ENCODE results near the gene ADCY9.
"Not testable (repeated sequence)": the region's sequence is repeated elsewhere in the genome, so short reads cannot be mapped to it uniquely, and the experiment has no call there.

ADCY9 gene

DNA sequence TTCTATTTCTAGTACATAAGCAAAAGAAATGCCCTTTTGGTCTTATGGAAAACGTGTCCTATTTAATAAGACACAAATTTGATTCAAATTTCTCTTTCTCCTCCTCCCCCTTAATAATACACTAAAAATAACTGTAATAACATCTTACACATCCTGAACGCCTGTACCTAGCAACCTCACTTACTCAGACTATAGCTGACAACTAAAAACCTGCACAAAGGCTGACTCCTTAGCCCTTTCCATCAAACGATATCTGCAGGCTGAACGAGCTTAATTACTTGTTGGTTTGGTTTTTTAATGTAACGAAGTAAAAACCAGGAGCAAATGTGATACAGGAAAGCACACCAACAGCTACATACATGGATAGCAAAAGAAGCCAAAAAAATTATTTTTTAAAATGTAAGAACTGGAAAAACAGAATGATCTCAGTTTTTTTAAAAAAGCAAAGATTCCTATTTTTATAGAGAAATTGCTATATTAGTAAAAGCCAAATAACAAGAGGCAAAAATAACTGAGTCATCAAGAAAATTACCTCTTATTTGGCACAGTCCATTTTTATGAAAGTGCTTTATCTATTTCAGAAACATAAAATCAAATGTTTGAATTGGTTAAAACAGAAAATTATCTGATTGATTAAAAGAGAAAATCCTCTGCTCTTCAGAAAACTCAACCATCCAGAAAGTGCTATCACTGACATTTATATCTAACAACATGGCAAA, 23.5 kb downstream of the ADCY9 start:
- DNase-seq, result no peak

DNA sequence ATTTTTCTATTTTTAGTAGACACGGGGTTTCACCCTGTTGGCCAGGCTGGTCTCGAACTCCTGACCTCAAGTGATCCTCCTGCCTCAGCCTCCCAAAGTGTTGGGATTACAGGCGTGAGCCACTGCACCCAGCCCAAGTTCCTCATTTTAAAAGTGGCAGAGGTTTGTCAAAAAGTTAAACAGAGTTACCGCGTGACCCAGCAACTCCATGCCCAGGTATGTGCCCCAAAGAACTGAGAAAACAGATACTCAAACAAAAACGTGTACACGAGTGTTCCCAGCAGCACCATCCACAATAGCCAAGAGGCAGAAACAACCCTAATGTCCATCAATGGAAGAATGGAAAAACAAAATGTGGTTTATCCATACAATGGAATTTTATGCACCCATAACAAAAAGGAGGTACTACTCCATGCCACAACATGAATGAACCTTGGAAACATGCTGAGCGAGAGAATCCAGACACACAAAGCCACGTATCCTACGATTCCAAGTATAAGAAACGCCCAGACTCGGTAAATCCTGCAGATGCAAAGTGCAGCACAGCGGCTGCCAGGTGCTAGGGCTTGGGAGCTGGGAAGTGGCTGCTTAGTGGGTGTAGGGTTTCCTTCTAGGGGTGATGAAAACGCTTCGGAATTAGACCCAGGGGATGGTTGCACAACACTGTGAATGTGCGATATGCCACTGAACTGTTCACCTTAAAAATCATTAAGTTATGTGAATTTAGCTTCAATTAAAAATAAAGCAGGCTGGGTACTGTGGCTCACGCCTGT, 24.8 kb downstream of the ADCY9 start:
- no peak for DNase-seq

DNA sequence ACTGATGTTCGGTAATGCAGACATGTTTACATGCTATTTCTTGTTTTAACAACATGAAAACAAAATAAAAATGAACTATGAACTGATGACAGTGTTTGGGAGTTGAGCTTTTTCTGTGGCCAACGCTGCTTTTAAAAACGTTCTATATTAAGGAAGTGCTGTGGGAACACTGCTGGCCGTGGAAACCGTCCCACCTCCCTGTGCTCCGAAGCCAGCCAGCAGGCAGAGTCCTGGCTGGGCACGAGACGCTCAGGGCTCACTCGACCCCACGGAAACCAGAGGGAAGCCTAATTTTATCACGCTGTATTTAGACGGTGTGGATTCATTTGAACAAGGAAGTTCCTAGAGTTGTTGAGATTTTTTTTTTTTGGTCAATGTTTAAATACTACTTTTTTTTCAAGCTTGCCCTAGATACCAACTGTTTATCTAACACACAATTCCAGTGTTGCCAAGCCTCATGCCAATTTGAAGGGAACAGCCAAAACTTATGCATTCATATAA, 25.8 kb downstream of the ADCY9 start:
- no peak for DNase-seq

DNA sequence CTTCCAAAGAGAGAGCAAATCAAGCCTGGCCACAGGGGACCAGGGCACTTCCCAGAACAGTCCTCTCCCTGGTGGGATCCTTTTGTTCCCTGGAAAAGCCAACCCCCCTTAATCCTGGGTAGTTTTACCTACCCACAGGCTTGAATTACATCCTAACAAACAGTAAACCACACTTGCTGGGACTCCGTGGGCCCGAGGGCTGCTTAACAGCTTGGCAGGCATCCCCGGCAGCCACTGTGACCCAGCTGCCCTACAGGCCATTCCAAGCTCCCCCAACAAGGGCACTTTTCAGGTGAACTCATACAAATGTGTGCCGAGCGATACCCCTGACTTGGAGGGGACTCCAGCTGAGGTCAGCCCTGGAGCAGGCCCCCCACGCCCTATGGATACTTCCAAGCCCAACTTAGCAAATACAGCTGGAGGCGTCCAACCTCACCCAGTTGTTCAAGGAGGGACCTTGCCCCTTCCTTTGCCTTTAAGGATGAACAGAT, 26.4 kb downstream of the ADCY9 start:
- no peak for DNase-seq

DNA sequence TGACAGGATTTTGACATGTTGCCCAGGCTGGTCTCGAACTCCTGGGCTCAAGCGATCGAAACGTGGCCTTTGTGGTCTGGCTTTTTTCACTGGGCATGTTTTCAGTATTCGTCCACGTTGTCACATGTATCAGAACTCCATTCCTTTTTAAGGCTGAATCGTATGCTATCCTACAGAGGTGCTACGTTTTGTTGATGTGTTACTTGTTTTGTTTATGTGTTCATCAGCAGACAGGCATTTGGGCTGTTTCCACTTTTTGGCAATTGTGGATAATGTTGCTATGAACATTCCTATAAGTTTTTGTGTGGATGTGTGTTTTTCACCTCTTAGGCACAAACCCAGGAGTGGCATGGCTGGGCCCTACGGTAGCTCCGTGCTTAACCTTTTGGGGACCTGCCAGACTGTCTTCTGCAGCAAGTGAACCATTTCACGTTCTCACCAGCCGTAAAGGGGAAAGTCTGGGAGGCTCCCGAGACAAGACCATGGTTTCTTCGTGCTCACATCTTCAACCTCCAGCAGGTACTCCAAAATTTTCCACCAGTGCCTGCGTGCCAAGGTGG, 26.9 kb downstream of the ADCY9 start:
- DNase-seq, result no peak

DNA sequence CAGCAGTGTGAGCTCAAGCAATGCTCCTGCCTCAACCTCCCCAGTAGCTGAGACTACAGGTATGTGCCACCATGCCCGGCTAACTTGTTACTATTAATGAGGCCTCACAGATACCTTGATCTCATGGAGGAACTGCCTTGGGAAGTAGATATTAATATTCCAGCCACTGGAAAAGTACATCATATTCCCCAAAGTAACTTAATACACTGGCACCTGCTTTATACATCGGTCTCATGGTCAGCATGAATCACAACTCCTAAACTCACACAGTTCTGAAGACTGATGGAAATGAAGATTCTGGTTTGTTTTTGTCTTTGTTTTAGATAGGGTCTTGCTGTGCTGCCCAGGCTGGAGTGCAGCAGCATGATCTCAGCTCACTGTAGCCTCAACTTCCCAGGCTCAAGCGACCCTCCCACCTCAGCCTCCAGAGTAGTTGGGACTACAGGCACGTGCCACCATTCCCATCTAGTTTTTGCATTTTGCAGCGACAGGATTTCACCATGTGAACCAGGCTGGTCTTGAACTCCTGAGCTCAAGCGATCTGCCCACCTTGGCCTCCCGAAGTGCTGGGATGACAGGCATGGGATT, 28.2 kb downstream of the ADCY9 start:
- DNase-seq, result no peak

DNA sequence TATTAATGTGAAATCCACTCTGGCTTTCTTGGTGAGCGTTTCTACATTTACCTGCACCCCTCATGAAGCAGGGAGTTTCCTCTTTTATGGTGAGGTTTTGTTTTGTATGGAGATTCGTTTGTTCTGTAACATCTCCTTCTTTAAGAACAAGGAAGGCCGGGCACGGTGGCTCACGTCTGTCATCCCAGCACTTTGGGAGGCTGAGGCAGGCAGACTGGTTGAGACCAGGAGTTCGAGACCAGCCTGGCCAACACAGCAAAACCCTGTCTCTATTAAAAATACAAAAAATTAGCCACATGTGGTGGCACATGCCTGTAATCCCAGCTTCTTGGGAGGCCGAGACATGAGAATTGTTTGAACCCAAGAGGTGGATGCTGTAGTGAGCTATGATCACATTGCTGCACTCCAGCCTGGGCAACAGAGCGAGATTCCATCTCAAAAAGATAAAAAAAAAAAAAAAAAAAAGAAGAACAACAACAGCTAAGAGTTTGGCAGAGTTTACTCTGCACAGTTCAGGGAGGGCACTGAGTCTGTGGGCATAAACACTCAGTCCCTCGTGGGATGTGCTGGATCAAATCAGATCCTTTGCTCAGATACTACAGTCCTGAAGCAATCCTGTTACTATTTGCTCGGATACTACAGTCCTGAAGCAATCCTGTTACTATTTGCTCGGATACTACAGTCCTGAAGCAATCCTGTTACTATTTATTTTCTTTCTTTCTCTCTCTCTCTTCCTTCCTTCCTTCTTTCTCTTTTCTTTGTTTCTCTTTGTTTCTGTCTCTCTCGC, 28.9 kb downstream of the ADCY9 start:
- no peak for DNase-seq

DNA sequence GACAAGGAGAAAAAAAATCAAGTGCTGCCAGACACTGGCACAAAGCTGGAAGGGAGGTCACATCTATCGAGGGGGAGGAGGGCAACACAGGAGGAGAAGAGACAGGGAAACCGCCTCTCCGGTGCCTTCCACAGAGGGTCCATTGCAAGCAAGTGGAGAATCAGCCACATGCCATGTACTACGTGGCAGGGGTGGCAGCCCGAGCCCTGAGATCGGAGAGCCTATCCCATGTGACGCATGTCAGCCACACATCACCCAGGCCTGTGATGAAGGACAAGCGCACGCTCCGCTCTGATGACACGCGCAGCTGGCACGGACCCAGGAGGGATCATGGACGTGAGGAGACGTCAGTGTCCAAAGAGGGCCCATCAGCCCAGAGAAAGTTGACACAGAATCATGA, 30.1 kb downstream of the ADCY9 start:
- no peak for DNase-seq

DNA sequence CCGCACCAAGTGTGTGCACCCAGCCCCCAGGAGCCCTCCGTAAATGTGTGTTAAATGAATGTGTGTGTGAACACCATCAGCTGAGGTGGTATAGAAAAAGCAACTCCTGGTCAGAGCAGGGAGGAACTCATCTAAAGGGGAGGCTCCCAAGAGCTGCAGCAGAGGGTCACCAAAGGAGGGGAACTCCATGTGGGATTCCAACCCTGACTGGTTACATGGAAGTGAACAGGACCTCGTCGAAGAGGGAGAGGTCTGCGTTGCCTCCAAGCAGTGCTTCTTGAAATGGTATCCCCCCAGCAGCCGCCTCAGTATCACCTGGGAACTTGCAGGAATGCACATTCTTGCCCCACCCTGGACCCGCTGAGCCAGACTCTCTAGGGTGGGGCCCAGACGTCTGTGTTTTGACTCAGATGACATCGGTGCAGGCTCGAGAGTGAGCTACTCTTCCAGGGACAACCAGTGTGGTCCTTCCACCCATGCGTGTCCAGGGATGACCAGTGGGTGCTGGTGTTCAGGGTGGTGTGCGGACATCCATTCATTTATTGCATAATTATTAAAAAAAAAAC, 30.8 kb downstream of the ADCY9 start:
- no peak for DNase-seq

DNA sequence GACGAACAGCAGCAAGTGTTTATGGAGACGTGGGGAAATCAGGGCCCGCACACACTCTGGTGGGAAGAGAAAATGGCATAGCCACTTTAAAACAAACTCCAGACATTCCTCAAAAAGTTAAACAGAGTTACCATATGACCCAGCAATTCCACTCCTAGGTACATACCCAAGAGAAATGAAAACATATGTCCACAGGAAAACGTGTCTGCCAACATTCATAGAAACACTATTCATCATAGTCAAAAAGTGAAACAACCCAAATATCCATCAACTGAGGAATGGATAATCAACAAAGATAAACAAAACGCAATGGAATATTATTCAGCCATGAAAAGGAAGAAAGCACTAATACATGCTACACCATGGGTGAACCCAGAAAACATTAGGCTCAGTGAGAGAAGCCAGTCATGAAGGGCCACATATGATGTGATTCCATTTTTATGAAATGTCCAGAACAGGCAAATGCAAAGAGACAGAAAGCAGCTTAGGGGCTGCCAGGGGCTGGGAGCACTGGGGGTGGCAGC, 32.8 kb downstream of the ADCY9 start:
- no peak for DNase-seq

DNA sequence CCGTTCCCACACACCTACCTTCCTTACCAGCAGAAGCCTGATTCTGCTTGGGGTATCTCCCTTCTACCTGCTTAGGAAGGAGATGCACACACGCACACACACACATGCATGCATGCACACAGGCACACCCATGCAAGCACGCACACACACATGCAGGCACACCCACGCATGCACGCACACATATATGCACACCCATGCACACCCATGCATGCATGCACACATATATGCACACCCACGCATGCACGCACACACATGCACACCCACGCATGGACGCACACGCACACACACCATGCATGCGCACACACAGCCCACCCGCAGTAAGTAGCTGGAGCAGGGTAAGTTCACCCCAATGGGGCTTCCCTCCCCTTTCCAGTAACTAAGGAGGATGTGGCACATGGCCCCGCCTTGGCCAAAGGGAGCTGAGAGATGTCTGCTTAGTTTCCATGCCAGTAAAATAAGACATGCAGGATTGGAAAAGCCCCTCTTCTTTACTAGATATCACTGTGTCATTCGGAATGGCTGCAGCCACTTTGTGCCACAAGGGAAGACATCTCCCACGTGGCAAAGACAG, 33.7 kb downstream of the ADCY9 start:
- no peak for DNase-seq

DNA sequence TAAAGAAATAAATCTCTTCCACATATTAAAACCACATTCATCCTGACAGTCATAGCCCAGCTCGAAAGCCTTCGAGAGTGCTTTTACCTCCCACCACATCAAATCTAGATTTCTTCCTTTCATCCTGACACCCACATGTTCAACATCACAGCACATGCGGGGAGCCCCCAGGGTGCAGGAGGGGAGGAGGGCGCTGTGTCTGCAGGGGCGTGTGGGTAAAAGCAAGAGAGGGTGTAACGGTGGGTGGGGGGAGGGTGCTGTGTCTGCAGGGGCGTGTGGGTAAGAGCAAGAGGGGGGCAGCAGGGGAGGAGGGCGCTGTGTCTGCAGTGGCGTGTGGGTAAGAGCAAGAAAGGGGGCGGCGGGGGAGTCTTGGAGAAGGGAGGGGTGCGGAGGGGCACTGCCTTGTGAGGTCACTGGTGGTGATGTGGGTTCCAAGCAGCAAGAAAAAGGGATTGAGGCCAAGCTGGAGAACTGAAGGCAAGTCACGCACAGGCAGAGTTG, 34.7 kb downstream of the ADCY9 start:
- DNase-seq, result peak; percentile 50

DNA sequence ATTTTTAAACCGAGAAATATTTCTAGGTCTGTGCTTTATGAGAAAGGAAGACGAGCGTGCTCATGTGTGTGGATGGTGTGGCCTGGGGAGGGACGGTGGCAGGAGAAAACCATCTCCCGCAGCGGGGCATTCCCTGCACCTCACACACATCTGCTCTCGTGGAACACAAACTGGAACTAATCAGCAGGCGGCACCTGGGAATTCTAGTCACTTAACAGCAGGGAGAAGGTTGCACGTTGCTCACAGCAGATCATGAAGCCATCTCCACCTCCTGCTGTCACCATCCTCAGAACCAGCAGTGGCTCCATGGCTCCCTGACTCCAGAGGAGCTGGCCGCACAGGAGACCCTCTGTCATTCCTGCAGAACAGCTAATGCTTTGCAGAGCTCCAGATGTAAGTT, 35.2 kb downstream of the ADCY9 start:
- no peak for DNase-seq

DNA sequence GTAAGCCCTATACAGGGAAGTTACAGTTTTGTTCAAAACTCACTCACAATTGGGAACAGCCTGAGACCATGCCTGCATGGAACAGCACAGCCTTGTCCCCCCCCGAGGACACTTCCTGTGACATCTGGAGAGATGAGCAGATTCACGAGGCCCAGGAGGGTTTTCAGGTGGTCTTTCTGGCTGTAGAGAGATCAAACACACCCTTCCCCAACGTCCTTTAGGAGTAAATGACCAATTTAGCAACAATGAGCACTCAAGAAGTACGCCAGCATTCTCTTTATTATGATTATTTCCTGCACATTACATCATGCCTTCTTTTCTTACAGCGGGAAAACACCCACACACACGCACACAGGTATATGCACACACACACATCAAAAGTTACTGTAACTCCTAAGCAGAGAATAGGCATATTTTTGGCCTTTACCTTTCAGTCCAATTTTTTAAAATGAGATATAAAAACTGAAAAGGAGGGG, 39.0 kb downstream of the ADCY9 start:
- DNase-seq, result peak; percentile 18

DNA sequence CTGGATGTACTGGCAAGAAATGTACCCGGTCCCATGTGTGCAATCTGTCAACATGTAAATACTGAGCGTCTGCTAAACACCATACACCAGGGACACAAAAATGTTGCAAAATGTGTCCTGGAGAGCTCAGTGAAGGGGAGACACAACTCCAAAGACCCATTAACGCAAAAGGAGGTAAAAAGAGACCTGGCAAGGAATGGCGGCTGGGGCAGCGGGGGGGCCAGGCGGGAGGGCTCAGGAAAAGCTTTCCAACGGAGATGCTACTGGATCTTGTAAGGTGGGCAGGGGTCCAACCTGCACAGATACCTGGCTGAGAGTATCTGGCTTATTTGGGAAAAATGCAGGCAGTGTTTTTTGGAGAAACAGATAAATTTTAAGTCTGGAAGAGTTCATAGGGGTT, 40.7 kb downstream of the ADCY9 start:
- no peak for DNase-seq

DNA sequence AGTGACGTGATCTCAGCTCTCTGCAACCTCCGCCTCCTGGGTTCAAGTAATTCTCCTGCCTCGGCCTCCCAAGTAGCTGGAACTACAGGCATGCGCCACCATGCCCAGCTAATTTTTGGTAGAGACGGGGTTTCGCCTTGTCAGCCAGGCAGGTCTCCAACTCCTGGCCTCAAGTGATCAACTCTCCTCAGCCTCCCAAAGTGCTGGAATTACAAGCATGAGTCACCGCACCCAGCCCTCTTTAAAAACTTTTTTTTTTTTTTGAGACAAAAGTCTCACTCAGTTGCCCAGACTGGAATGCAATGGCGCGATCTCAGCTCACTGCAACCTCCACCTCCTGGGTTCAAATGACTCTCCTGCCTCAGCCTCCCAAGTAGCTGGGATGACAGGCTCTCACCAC, 43.1 kb downstream of the ADCY9 start:
- not testable (repeated sequence) for DNase-seq

DNA sequence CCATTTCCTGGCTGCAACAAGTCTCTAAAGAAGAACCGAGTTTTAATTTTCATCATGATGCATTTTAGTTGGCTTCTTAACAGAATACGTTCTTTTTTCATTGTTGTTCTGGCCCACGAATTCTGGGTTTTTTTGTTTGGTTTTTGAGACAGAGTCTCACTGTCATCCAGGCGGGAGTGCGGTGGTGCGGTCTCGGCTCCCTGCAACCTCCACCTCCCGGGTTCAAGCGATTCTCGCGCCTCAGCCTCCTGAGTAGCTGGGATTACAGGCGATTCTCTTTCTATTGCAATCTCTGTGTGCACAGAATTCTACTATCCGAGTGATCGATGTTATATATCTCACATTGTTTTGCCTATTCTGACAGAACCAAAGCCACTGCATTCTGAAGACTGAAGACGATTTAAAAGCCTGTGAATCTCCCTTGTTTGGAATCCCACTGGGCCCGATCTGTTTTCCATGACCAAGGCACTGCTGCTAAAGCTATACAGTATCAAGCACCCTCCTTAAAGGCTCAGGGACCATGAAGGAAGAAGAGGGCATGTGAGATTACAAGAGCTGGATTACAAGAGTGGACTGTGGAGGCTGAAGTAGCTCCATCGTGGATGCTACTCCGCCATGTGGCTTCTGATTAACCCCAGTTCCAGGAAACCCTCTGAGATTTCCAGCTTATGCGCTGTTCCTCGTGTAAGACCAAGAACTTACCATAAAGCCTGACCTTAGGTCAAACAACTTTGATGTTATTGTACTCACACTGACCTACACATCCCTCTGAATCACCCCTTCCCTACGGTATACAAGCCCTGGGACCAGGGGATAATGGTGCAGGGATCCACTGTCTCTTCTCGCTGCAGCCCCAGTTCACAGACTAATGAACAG, 44.3 kb downstream of the ADCY9 start:
- DNase-seq, result no peak

DNA sequence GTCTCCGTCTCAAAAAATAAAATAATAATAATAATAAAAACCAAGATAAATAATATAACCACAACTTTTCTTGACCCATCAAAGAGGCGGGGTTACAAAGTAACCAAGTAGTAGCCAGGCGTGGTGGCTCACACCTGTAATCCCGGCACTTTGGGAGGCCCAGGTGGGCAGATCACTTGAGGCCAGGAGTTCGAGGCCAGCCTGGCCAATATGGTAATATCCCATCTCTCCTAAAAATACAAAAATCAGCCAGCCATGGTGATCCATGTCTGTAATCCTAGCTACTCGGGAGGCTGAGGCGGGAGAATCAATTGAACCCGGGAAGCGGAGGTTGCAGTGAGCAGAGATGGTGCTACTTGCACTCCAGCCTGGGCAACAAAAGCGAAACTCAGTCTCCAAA, 45.3 kb downstream of the ADCY9 start:
- no peak for DNase-seq

DNA sequence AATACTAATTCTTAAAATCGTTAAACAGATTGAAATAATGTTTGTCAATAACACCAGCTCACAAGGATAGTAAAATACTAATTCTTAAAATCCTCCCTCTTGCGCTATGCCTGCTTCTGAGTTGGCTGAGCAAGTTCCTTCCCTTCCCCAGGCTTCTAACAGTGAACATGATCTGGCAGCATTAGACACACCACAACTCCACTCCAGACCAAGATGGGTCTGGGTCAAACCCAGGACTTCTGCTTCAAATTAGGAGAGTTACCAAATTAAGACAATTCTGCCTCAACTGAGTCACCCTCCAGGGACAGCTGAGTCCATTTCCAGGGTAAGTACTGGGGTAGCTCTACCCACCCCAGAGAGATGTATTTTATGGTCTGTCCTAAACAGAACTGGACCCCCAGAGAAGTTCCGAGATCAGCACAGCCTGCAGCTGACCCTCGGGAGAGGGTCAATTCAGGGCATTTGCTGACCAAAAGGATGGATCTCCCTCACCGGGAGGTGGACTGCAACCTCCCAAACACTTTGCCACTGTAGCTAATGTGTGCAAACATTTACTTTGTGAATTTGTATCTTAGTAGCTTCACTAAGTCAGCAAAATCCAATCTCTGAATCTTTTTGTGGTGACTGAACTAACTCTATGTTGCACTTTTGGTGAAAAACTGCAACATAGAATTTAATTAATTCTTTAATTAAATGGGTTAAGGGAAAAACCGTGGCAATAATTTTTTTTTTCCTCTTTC, 48.8 kb downstream of the ADCY9 start:
- no peak for DNase-seq

DNA sequence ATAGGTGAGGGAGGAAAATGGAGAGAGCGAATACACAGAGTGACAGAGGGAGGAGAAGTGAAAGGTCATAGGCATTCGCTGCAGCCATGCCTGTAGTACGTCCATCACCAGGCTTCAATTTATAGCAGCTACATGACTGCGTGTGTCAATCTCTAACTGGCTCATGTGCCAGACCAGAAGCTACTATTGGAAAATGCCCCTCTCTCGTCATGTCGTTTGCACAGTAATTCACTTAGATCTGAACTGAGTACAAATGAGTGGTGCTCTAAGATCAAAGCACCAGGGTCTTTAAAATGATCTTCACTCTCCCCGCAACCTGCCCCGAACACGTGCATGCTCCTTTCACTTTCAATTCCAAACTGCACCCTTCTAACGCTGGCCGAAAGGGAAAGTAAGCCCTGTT, 51.3 kb downstream of the ADCY9 start:
- peak; percentile 40 for DNase-seq
